Neutrophil (primary cell): ENCODE data around the gene FXN.

ENCODE experiments used
- H3K27ac ChIP-seq: fragments of 200-600 bp; sonication (generic); 2 replicates; pipeline ENCODE4 v1.5.1; 2016; ENCODE audit warnings: mild to moderate bottlenecking, moderate library complexity
- H3K27me3 ChIP-seq: fragments of 200-600 bp; sonication (generic); 2 replicates; pipeline ENCODE4 v1.6.0; 2016; ENCODE audit warnings: mild to moderate bottlenecking
- H3K36me3 ChIP-seq: fragments of 200-600 bp; sonication (generic); 2 replicates; pipeline ENCODE4 v1.5.1; 2017
- H3K4me1 ChIP-seq, 2 experiments: fragments of 200-600 bp in 1 of 2; sonication (generic) in 1 of 2; 1 replicate in 1 of 2; 2 replicates in 1 of 2; pipeline versions ENCODE4 v1.5.1 to v1.6.1; 2013 to 2016; ENCODE audit warnings: low read depth in 1 of 2, low read length in 1 of 2, mild to moderate bottlenecking in 1 of 2, moderate library complexity in 1 of 2; ENCODE audit not compliant: control insufficient read depth in 1 of 2, insufficient read depth in 1 of 2
- H3K4me3 ChIP-seq, 2 experiments: fragments of 200-600 bp in 1 of 2; sonication (generic) in 1 of 2; 1 replicate in 1 of 2; 2 replicates in 1 of 2; pipeline ENCODE4 v1.5.1; 2013 to 2016; ENCODE audit warnings: low read depth in 1 of 2, low read length in 1 of 2, mild to moderate bottlenecking in 1 of 2, moderate library complexity in 1 of 2
- H3K9me3 ChIP-seq: fragments of 200-600 bp; sonication (generic); 2 replicates; pipeline ENCODE4 v1.5.1; 2016
- TF ChIP-seq, protein P1 (sequence below): fragments of 200-600 bp; sonication (generic); IDR thresholded peaks from 2 replicates; pipeline ENCODE4 v1.5.1; 2016; ENCODE audit warnings: antibody characterized with exemption

The FXN gene

DNA sequence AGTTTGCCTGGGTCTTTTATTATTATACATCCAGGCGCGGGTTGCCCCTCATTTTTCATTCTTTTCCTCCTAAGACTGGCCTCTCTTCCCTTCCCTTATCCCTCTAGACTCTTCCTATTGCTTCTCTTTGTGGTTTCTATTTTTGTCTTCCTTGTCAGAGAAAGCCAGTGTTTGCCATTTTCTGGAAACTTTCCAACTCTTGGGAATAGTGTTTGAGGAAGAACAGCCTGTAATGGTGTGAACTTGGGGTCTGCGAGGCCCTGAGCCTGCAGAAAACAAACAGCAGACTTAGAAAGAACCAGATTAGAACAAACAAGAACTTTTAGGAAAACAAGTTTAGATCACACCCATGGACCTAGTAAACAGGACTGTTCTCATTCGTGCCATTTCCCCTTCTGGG lies 37.2 kb upstream of the FXN start:
- Histone ChIP-seq H3K9me3 (no peaks in the 10 kb centered on the region), H3K4me3 (no peak overlapping the region), H3K4me1 (peaks cover 34 to 38% of the 10 kb centered on the region in 2 experiments), H3K36me3 (peaks cover 10% of the 10 kb centered on the region), H3K27ac (peak overlapping the region; percentile 56), H3K27me3 (no peaks in the 10 kb centered on the region)
- TF ChIP-seq, protein P1, sequence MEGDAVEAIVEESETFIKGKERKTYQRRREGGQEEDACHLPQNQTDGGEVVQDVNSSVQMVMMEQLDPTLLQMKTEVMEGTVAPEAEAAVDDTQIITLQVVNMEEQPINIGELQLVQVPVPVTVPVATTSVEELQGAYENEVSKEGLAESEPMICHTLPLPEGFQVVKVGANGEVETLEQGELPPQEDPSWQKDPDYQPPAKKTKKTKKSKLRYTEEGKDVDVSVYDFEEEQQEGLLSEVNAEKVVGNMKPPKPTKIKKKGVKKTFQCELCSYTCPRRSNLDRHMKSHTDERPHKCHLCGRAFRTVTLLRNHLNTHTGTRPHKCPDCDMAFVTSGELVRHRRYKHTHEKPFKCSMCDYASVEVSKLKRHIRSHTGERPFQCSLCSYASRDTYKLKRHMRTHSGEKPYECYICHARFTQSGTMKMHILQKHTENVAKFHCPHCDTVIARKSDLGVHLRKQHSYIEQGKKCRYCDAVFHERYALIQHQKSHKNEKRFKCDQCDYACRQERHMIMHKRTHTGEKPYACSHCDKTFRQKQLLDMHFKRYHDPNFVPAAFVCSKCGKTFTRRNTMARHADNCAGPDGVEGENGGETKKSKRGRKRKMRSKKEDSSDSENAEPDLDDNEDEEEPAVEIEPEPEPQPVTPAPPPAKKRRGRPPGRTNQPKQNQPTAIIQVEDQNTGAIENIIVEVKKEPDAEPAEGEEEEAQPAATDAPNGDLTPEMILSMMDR: no peak

DNA sequence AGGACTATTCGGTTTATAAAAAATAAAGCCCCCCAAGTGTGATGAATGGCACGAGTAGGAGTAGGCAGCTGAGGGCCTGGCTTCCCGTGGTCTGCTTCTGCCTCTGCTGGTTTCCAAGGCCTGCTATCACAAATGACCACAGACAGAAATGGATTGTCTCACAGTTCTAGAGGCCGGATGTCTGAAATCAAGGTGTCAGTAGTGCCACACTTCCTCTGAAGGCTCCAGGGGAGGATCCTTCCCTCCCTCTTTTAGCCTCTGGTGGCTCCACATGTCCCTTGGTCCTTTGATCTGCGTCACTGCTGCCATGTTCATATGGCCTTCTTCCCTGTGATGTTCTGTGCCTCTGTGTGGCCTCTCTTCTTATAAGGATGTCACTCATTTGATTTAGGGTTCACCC lies 36.7 kb upstream of the FXN start:
- Histone ChIP-seq H3K4me3 (no peak overlapping the region), H3K27me3 (no peaks in the 10 kb centered on the region), H3K27ac (peak overlapping the region; percentile 56), H3K36me3 (peaks cover 10% of the 10 kb centered on the region), H3K9me3 (no peaks in the 10 kb centered on the region), H3K4me1 (peaks cover 34 to 38% of the 10 kb centered on the region in 2 experiments)
- TF ChIP-seq, protein P1: no peak

DNA sequence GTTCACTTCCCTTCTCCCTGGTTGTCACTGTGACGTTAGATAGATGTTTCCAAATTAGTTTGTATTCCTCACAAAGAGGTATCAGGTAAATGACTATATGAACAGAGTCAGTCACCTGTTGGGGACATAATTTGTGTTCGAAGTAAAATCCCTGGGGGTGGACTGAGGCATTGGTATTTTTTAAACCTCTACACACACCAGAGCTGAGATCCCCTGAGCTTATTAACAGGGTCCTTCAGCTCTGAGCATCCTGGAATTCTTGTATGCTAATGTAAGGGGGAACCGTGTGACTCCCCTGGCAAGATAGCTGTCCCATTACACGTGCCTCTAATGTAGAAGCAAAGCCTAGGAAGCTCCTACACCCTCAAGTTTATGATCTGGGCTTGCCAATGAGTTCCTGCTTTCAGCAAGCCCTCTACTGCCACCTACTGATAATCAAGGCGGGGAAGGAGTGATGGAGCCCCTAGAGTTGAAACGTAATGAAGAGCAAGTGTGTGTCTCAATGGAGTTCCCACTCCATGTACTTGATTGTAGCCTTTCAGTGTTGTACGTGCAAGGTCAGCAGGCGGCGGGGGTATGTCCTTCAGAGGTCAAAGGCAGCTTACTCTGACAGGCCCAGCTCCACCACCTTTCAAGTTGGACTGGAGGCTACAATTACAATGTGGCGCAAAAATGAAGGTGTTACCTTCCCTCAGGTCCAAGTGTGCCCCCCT lies 36.0 kb upstream of the FXN start:
- H3K9me3 ChIP-seq: no peaks in the 10 kb centered on the region
- peaks cover 34 to 38% of the 10 kb centered on the region in 2 experiments for H3K4me1 ChIP-seq
- TF ChIP-seq, protein P1: peak; percentile 65
- H3K4me3 ChIP-seq: no peak overlapping the region
- H3K36me3 ChIP-seq: peaks cover 10% of the 10 kb centered on the region
- H3K27me3 ChIP-seq: no peaks in the 10 kb centered on the region
- peak overlapping the region; percentile 56 for H3K27ac ChIP-seq

DNA sequence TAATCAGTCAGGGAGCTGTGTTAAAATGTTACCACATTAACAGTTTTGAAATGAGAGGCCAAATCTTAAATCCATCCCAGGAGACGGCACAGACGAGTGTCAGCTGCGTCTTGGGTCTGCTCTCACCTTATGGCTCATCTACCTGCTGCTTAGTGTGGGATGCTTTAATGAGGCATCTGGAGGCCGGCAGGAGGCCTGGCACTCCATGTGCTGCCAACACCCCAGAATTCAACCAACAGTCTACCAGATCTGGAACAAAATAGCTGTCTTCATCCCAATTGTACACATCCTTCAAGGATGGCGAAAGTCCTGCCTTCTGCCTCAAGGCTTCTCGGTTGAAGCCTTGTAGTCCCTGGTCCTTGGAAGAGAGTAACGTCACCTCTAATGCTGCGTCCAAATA lies 33.6 kb upstream of the FXN start:
- H3K4me3 ChIP-seq: no peak overlapping the region
- TF ChIP-seq, protein P1: no peak

DNA sequence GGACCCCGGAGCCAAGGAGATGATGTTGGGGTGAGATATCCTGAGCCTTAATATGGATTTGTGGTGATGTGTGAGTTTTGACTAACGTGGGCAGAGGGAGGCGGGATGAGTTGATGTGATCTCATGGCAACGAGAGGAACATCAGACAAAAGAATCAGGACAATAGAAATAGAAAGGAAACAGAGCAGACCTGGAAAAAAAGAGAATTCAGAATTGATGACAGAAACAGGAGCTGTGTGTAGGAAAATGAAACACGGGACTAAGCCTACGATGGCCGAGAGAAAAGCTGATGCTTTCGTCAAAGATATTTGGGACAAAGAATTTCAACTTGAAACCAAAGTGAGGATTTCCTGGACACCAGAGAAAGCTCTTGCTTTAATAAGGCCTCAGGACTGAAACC lies 32.5 kb upstream of the FXN start:
- TF ChIP-seq, protein P1: no peak
- peaks cover 16 to 18% of the 10 kb centered on the region in 2 experiments for H3K4me1 ChIP-seq
- no peaks in the 10 kb centered on the region for H3K27me3 ChIP-seq
- no peaks in the 10 kb centered on the region for H3K9me3 ChIP-seq
- H3K27ac ChIP-seq: no peak overlapping the region
- peaks cover 10% of the 10 kb centered on the region for H3K36me3 ChIP-seq
- H3K4me3 ChIP-seq: no peak overlapping the region

More for the DNA sequence above, 33.6 kb upstream of the FXN start:
- H3K36me3 ChIP-seq: peaks cover 10% of the 10 kb centered on the region
- H3K27me3 ChIP-seq: no peaks in the 10 kb centered on the region
- H3K4me1 ChIP-seq: peaks cover 19 to 21% of the 10 kb centered on the region in 2 experiments
- no peak overlapping the region for H3K27ac ChIP-seq
- no peaks in the 10 kb centered on the region for H3K9me3 ChIP-seq
